ENCODE results near the gene SIPA1L3. TPM values are rescaled to one million over a fixed set of nuclear protein-coding genes. Genes with fewer than 3 reads are reported as not detected.
A peak's percentile ranks its signal among the peaks of the same experiment; 100 is the strongest.
"Not testable (repeated sequence)": the region's sequence is repeated elsewhere in the genome, so short reads cannot be mapped to it uniquely, and the experiment has no call there.

SIPA1L3 gene
- total RNA-seq, 1 donor from 2014 or later = 66.7 TPM

- DNase-seq (ENCODE audit: low read depth) = no peak
- peak within 1 kb of the TSS; percentile 62 for H3K4me3 ChIP-seq (ENCODE audit: low read depth, low read length)
- TF ChIP-seq CTCF (conservative IDR thresholded peaks at IDR 0.05; ENCODE audit: low read depth, low read length) = no peak
Observed at GRCh38 chr19:38224014-38224862, 317.2 kb downstream of the SIPA1L3 start, which contains the start of gene DPF1. DPF1 (minus strand) TSS chr19:38224222; CDS start chr19:38224142, 80 bp downstream.

GRCh38 chr19:38224863-38225218 is 317.8 kb downstream of the SIPA1L3 start:
- not testable (repeated sequence) for DNase-seq (ENCODE audit: low read depth); H3K4me3 ChIP-seq (ENCODE audit: low read depth, low read length)

GRCh38 chr19:38227287-38228004 is 320.4 kb downstream of the SIPA1L3 start:
- DNase-seq (ENCODE audit: low read depth) = no peak
- no peak for TF ChIP-seq CTCF (conservative IDR thresholded peaks at IDR 0.05; ENCODE audit: low read depth, low read length)
- no peak overlapping the region for H3K4me3 ChIP-seq (ENCODE audit: low read depth, low read length)

GRCh38 chr19:38228005-38228377 is 321.0 kb downstream of the SIPA1L3 start:
- H3K4me3 ChIP-seq (ENCODE audit: low read depth, low read length) = no peak overlapping the region
- no peak for DNase-seq (ENCODE audit: low read depth)
- no peak for TF ChIP-seq CTCF (conservative IDR thresholded peaks at IDR 0.05; ENCODE audit: low read depth, low read length)

DNA sequence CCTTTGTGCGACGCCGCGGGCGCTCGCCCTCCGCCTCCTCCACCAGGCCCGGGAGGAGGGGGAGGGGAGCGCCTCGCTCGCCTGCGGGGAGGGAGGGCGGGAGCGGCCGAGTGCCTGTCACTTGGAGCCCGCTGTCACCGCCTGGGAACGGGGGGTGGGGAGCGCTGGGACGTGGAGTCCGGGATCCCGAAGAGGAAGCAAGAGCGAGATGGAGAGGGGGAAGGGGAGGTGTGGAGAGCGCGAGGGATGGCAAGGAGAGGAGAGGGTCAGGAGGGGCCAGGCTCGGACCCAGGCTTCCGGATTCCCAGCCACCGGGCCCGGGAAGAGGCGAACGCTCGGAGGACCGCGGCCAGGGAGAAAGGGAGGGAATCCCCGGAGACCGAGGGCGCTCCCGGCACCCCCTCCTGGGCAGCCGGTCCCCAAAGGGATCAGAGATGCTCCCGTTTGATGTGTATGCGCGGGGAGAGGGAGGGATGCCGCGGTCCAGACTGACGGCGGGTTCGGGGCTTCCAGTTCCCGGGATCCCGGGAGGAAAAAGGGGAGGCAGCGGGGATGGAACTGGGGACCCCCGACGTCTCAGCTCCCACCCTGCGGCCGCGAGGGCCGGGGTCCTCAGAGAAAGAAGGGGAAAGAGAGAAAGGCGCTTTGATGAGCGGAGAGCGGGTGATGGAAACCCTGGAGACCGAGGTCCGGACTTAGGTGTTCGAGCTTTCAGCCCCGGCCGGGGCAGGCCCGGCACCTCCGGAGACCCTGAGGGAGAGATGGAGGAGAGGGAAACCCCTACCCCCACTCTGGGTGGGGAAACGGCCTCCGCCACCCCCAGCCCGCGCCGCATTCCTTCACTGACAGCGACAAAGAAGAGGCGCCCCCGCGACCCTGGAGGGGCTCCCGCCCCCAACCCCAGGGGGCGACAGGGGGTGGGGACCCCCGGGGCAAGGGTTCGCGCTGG is 321.8 kb downstream of the SIPA1L3 start:
- H3K4me3 ChIP-seq (ENCODE audit: low read depth, low read length) = no peak overlapping the region
- no peak for DNase-seq (ENCODE audit: low read depth)
- no peak for TF ChIP-seq CTCF (conservative IDR thresholded peaks at IDR 0.05; ENCODE audit: low read depth, low read length)

GRCh38 chr19:38229585-38230073 is 322.6 kb downstream of the SIPA1L3 start:
- no peak overlapping the region for H3K4me3 ChIP-seq (ENCODE audit: low read depth, low read length)
- DNase-seq (ENCODE audit: low read depth) = no peak
- TF ChIP-seq CTCF (conservative IDR thresholded peaks at IDR 0.05; ENCODE audit: low read depth, low read length) = no peak

GRCh38 chr19:38230506-38231133 is 323.6 kb downstream of the SIPA1L3 start:
- H3K4me3 ChIP-seq (ENCODE audit: low read depth, low read length); DNase-seq (ENCODE audit: low read depth): not testable (repeated sequence)

All from epithelial cell of proximal tubule (primary cell).